ENCODE results near the gene KCTD1. TPM values are rescaled to one million over a fixed set of nuclear protein-coding genes. Genes with fewer than 3 reads are reported as not detected.

KCTD1 gene
- total RNA-seq, 1 experiment from 2014 or later, result 20.5 TPM

- Histone ChIP-seq H3K9me2 (ENCODE audit: insufficient read depth) (no peaks in the 10 kb centered on the region), H2AFZ (no peak overlapping the region), H3K9me3 (ENCODE audit: insufficient read depth, low read depth) (no peaks in the 10 kb centered on the region), H3K4me2 (no peak overlapping the region), H3K27me3 (ENCODE audit: insufficient read depth, low read depth) (no peaks in the 10 kb centered on the region), H4K20me1 (ENCODE audit: insufficient read depth) (no peaks in the 10 kb centered on the region), H3K4me1 (replicated peaks; ENCODE audit: insufficient read depth) (no peaks in the 10 kb centered on the region), H3K36me3 (ENCODE audit: low read depth) (no peaks in the 10 kb centered on the region), H3K27ac (no peak overlapping the region), H3K4me3 (no peak overlapping the region), H3F3A (ENCODE audit: insufficient read depth, low read depth) (no peaks in the 10 kb centered on the region), H3K79me2 (ENCODE audit: low read depth) (no peaks in the 10 kb centered on the region)
- TF ChIP-seq EZH2 (IDR thresholded peaks at IDR 0.05; ENCODE audit: low read depth) (no peak), CTCF (conservative IDR thresholded peaks at IDR 0.05) (no peak)
- no peak for DNase-seq
- no TSS peak for BruUV-seq (replicated peaks)
- POLR2A ChIA-PET (ENCODE audit: unreplicated experiment), result no interaction called here
- CTCF ChIA-PET, result no interaction called here
- intact Hi-C loops (cut with micrococcal nuclease; ENCODE audit: unreplicated experiment), result no loop called here
Measured at GRCh38 chr18:26504831-26505230, 43.5 kb downstream of the KCTD1 start.

DNA sequence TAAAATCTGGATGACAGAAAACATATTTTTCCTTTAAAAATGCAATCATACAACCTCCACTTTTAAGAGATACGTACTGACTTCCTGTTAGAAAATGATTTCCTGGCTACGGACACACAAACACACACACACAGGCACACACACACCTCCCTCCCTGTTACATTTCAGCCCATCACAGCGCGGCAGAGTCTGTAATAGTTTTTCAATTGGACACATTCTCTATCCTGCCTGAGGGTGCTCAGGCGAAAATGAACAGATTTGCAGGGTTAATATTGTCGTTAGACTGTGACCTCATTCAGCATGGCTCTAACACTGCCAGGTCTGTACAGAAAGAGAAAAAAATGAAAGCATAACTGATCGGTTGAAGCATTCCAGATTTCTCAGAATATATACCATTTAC, 45.0 kb downstream of the KCTD1 start:
- no TSS peak for BruUV-seq (replicated peaks)
- intact Hi-C loops (cut with micrococcal nuclease; ENCODE audit: unreplicated experiment), result no loop called here
- H3K27ac ChIP-seq, result no peak overlapping the region

GRCh38 chr18:26502823-26503222, 45.5 kb downstream of the KCTD1 start:
- CTCF ChIA-PET, result no interaction called here
- Histone ChIP-seq H3K27ac (no peak overlapping the region), H3K9me3 (ENCODE audit: insufficient read depth, low read depth) (no peaks in the 10 kb centered on the region), H3K36me3 (ENCODE audit: low read depth) (no peaks in the 10 kb centered on the region), H3K4me1 (replicated peaks; ENCODE audit: insufficient read depth) (no peaks in the 10 kb centered on the region), H3K79me2 (ENCODE audit: low read depth) (no peaks in the 10 kb centered on the region), H2AFZ (no peak overlapping the region), H3F3A (ENCODE audit: insufficient read depth, low read depth) (no peaks in the 10 kb centered on the region), H3K4me3 (no peak overlapping the region), H3K27me3 (ENCODE audit: insufficient read depth, low read depth) (no peaks in the 10 kb centered on the region), H4K20me1 (ENCODE audit: insufficient read depth) (no peaks in the 10 kb centered on the region), H3K4me2 (no peak overlapping the region), H3K9me2 (ENCODE audit: insufficient read depth) (no peaks in the 10 kb centered on the region)
- intact Hi-C loops (cut with micrococcal nuclease; ENCODE audit: unreplicated experiment), result no loop called here
- TF ChIP-seq EZH2 (IDR thresholded peaks at IDR 0.05; ENCODE audit: low read depth), result no peak
- TF ChIP-seq CTCF (conservative IDR thresholded peaks at IDR 0.05), result no peak
- POLR2A ChIA-PET (ENCODE audit: unreplicated experiment), result no interaction called here
- DNase-seq, result no peak
- no TSS peak for BruUV-seq (replicated peaks)

More for the DNA sequence above, 45.0 kb downstream of the KCTD1 start:
- no peak overlapping the region for H3K4me3 ChIP-seq
- CTCF ChIA-PET, result no interaction called here
- H3K4me1 ChIP-seq (replicated peaks; ENCODE audit: insufficient read depth), result no peaks in the 10 kb centered on the region
- H3K4me2 ChIP-seq, result no peak overlapping the region
- H3K79me2 ChIP-seq (ENCODE audit: low read depth), result no peaks in the 10 kb centered on the region
- no peaks in the 10 kb centered on the region for H3K36me3 ChIP-seq (ENCODE audit: low read depth)
- H3K9me3 ChIP-seq (ENCODE audit: insufficient read depth, low read depth), result no peaks in the 10 kb centered on the region
- TF ChIP-seq CTCF (conservative IDR thresholded peaks at IDR 0.05) (no peak), EZH2 (IDR thresholded peaks at IDR 0.05; ENCODE audit: low read depth) (no peak)
- H3K9me2 ChIP-seq (ENCODE audit: insufficient read depth), result no peaks in the 10 kb centered on the region
- no peak for DNase-seq
- no peaks in the 10 kb centered on the region for H3F3A ChIP-seq (ENCODE audit: insufficient read depth, low read depth)
- H4K20me1 ChIP-seq (ENCODE audit: insufficient read depth), result no peaks in the 10 kb centered on the region
- POLR2A ChIA-PET (ENCODE audit: unreplicated experiment), result no interaction called here
- no peak overlapping the region for H2AFZ ChIP-seq
- no peaks in the 10 kb centered on the region for H3K27me3 ChIP-seq (ENCODE audit: insufficient read depth, low read depth)

Measured in PC-9 (cell line).